GM21360 (cell line): ENCODE measurements around the gene ZFC3H1.
"Not testable (repeated sequence)": the region's sequence is repeated elsewhere in the genome, so short reads cannot be mapped to it uniquely, and the experiment has no call there.

Source experiments
- ATAC-seq: cut with Tn5 transposase; IDR thresholded peaks from one replicate; pipeline ENCODE4 v1.9.1; 2021; ENCODE audit warnings: mild to moderate bottlenecking, moderate library complexity; ENCODE audit not compliant: unreplicated experiment

The ZFC3H1 gene, protein sequence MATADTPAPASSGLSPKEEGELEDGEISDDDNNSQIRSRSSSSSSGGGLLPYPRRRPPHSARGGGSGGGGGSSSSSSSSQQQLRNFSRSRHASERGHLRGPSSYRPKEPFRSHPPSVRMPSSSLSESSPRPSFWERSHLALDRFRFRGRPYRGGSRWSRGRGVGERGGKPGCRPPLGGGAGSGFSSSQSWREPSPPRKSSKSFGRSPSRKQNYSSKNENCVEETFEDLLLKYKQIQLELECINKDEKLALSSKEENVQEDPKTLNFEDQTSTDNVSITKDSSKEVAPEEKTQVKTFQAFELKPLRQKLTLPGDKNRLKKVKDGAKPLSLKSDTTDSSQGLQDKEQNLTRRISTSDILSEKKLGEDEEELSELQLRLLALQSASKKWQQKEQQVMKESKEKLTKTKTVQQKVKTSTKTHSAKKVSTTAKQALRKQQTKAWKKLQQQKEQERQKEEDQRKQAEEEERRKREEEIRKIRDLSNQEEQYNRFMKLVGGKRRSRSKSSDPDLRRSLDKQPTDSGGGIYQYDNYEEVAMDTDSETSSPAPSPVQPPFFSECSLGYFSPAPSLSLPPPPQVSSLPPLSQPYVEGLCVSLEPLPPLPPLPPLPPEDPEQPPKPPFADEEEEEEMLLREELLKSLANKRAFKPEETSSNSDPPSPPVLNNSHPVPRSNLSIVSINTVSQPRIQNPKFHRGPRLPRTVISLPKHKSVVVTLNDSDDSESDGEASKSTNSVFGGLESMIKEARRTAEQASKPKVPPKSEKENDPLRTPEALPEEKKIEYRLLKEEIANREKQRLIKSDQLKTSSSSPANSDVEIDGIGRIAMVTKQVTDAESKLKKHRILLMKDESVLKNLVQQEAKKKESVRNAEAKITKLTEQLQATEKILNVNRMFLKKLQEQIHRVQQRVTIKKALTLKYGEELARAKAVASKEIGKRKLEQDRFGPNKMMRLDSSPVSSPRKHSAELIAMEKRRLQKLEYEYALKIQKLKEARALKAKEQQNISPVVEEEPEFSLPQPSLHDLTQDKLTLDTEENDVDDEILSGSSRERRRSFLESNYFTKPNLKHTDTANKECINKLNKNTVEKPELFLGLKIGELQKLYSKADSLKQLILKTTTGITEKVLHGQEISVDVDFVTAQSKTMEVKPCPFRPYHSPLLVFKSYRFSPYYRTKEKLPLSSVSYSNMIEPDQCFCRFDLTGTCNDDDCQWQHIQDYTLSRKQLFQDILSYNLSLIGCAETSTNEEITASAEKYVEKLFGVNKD (N-terminal part only)

DNA sequence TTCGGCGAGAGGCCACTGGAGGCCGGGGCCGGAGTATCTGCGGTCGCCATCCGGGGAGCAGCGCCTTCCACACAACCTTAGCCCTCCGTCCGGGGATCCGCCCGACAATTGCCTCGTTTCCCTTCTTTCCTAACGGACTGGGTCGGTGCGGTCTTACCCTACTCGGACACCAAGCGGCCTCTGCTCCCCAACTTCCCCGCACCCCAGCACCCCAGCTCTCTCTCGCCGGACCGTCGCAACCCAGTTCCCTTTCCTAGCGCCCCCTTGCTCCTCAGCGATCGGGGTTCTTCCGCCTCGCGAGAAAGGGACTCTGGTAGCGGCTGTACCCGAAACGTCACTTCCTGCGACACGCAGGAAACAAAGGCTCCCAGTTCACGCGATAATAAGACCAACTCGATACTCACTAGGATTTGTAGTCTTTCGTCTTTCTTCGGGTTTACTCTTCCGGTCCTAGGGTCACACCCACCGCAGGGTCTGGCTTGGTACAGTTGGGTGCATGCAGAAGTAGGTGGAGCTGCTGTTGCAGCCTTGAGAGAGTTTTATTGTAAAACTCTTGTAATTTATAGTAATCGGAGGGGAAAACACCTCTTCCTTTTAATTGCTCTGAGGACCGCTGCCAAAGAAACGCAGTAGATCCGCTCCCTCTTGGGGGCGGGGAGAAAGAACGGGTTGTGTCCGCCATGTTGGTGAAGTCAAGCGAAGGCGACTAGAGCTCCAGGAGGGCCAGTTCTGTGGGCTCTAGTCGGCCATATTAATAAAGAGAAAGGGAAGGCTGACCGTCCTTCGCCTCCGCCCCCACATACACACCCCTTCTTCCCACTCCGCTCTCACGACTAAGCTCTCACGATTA lies at the start of gene ZFC3H1, which contains the start of gene THAP2:
TSS of gene ZFC3H1 (minus strand) at position 288 of the 850 bp plus-strand sequence. CDS start at position 50, 238 bp downstream.
TSS of gene THAP2 (plus strand) at position 741 of the 850 bp plus-strand sequence. CDS start 209 bp downstream, outside the sequence.
- peak; percentile 90 for ATAC-seq

DNA sequence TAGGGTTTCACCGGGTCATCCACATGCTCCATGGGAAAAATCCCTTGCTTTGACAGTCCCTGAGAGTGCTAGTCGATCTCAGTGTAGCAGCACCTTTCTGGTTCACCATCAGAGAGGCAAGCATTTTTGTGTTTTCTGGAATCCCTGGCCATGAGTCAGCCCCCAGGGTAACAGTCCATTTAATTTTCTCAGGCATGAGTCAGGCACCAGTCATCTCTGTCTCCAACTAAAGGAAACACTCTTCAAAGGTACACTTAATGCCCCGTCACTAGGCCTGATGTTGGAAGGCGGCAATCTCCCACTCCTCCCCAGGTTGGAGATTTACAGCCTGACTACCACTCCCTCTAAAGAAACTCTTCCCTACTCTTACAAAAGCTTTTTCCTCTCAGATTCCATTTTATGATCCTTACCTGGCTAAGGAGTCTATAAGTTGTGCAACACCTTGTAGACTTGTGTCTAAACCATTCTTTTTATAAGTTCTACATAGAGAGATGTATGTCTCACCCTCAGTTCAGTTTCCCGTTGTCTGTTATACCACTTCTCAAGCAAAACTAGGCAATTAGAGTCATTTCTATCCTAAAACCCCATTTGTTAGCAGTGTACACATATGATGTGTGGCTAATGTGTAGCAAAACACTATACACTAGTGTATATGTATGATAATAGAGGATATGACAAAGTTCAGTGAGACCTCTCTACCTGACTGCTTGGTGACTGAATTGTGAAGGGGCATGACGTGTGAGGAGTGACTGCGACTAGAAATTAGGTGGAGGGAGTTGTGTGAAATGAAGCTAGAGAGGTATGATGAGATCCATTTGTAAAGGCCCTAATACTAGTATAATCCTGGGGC lies 46.9 kb upstream of the ZFC3H1 start:
- no peak for ATAC-seq

DNA sequence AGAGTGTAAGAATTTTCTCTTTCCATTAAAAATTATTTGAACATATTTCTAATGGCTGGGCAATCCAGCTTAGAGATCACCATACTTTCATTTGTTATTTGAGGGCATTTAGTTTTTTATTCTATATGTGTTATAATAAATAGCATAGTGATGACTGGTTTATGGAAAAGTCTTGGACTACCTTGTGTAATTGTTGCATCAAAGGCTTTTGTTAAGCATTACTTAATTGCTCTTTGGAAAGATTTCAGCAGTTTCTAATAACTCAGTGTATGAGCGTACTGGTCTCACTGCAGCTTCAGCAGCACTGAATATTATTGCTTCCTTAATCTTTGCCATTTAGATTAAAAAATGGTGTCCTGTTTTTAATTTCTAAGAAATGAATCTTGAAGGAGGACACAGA lies 45.0 kb upstream of the ZFC3H1 start:
- ATAC-seq: no peak

DNA sequence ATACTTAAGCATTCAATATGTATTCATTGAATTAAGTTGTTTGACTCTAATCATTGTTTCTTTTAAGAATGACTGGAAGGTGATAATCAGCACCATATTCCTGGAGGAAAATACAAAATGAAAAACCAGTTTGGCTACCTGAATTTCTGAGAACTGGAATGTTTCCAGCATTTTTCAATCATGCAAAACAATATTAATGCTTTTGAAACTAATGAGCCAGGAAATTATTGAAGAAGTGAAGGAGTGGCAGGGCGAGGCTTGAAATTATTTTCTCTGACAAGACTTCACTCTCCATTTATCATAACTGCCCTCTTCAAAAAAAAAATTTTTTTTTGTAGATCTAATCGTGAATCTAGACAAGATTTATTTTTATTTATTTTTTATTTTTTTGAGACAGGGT lies 41.3 kb upstream of the ZFC3H1 start:
- ATAC-seq: no peak

DNA sequence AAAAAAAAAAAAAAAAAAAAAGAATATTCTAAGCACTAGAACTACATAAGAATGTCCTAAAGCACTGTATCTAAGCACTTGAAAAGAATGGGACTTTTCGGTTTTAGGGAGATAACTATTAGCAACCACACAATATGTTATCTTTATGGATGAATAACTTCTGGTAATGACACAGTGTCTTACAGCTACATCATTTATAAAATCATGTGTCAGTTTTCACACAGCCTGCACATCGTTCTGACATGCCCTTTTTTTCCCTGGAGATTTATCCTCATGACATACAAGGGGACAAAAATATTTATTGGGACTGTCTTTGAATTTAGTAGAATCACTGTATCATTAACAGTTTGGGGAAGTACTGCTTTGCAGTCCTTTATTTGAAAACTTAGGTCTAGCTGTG lies 39.6 kb upstream of the ZFC3H1 start:
- no peak for ATAC-seq

DNA sequence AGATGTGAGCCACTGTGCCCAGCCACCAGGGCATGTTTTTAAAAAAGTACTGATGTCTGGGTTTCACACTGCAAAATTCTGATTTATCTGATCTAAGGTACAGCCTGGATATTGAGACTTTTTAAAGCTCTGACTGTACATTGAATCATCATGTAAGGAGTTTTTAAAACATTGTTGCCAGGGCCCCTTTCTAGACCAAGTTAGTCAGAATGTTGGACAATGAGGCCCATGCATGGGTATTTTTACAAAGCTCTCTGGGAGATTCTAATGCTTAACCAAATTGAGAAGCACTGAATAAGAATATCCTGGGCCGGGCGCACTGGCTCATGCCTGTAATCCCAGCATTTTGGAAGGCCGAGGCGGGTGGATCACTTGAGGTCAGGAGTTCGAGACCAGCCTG lies 38.9 kb upstream of the ZFC3H1 start:
- ATAC-seq: no peak

DNA sequence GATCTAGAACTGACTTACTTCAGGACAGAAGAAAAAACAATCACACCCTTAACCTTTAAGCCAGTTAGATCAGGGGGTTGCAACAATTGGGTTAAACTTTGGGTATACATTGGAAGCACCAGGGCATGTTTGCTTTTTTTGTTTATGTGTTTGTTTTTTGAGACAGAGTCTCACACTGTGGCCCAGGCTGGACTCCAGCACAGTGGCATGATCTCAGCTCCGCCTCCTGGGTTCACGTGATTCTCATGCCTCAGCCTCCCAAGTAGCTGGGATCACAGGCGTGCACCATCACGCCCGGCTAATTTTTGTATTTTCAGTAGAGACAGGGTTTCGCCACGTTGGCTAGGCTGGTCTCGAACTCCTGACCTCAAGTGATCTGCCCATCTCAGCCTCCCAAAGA lies 38.5 kb upstream of the ZFC3H1 start:
- not testable (repeated sequence) for ATAC-seq

DNA sequence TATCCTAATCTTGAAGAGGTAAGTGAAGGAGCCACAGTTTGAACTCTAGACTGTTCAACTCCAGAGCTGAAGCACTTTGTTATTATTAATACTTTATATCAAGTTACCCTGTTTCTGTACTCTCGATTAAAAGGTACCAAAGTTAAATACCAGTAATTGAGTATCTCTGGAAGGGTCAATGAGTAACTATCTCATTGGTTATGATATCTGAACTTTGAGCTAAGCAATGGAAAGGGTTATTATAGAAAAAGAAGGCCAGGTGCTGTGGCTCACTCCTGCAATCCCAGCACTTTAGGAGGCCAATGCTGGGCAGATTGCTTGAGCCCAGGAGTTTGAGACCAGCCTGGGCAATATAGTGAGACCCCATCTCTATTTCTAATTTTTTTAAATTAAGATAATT lies 32.1 kb upstream of the ZFC3H1 start:
- ATAC-seq: no peak

DNA sequence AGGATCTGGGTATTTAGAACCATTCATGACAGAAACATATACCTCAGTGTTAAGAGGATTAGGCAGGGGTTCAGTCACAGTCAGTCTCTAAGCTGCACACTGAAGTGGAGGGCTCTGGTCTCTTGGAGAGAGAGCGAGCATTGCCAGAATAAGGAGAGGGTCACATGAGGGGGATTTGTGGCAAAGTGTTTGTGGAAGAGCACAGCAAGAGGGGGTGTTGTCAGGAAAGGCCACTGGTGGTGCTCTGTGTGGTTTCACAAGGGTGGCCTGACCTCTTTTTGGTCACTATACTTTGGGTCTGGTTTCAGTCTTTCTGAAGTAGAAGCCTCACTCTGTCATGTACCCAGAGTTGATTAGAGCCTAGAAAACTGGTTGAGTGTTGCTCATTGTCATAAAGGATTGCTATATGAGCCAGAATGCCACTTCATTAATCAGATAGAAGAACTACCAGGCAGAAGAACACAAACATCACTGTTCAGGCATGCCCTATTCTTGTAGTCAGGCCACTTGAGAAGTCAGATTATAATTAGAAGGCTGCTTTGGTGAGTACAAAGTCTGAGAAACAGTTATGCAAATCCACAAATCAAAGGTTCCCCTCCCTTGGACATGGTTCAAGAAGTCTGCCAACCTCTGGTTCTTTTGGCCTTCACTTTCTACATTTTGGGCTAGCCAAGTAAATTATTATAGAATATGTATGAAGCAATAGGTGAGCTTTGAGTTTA lies 30.6 kb upstream of the ZFC3H1 start:
- ATAC-seq: peak; percentile 76

DNA sequence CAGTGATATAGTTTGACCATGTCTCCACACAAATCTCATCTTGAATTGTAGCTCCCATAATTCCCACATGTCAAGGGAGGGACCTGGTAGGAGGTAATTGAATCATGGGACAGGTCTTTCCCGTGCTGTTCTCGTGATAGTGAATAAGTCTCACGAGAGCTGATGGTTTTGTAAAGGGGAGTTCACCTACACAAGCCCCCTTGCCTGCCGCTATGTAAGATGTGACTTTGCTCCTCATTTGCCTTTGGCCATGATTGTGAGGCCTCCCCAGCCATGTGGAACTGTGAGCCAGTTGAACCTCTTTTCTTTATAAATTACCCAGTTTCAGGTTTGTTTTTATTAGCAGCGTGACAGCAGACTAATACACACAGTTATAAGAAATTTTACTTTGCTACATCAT lies 30.0 kb upstream of the ZFC3H1 start:
- ATAC-seq: peak; percentile 16

DNA sequence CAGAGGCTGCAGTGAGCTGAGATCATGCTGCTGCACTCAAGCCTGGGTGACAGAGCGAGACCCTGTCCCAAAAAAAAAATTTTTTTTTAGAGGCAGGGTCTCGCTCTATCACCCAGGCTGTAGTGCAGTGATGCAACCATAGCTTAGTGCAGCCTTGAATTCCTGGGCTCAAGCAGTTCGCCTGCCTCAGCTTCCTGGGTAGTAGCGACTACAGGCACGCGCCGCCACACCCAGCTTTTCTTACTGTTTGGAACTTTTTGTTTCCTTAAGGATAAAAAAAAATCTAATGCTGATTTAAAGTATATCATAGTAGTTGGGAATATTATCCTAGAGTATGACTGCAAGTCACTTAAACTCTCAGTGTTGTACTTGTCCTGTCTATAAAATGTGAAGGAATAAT lies 29.5 kb upstream of the ZFC3H1 start:
- no peak for ATAC-seq

DNA sequence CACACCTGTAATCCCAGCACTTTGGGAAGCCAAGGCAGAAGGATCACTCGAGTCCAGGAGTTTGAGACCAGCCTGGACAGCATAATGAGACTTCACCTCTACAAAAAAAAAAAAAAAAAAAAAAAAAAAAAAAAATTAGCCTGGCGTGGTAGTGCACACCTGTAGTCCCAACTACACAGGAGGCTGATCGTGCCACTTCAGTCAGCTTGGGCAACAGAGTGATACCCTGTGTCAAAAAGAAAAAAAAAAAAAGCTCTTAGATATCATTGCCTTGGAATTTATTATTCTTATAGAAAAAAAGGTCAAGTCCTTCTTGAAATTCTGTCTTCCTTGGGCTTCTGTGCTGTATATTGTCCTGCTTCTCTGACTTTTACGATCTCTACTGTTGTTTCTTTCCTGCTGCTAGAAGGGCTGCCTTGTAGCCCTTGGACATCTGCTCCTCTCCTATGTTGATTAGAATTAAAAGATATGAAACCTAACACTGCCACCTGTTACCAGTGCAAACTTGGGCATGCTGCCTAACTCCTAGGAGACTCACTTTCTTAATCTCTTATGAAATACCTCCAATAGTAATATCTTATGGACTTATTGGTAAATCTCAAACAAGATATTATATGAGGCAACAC lies 28.0 kb upstream of the ZFC3H1 start:
- no peak for ATAC-seq

DNA sequence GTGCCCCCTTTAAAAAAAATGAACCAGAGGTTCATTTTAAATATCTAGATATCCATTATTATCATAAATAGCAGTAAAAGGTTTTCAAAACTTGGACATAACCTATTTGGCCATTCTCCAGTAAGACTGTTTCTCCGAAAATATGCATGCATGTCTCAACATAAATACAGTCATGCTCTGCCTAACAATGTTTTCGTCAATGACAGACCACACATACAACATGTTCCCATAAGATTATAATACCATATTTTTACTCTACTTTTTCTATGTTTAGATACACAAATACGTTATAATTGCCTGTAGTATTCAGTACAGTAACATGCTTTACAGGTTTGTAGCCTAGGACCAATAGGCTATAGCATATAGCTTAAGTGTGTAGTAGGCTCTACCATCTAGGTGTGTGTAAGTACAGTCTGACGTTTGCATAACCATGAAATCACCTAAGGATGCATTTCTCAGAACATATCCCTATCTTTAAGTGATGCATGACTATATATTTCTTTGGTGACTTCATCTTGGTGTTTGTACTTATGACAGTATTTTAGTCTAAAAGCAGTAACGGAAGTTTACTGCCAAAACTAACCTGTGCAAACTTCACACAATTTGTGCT lies 25.4 kb upstream of the ZFC3H1 start:
- ATAC-seq: no peak

DNA sequence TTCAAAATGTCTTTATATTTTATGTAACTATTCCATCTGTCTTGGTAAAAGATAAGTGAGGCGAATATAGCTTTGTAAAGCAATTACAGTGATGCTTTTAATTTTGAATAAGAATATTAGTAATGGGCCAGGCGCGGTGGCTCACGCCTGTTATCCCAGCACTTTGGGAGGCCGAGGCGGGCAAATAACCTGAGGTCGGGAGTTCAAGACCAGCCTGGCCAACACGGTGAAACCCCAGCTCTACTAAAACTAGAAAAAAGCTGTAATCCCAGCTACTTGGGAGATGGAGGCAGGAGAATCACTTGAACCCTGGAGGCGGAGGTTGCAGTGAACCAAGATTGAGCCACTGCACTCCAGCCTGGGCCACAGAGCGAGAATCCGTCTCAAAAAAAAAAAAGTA lies 23.5 kb upstream of the ZFC3H1 start:
- not testable (repeated sequence) for ATAC-seq

DNA sequence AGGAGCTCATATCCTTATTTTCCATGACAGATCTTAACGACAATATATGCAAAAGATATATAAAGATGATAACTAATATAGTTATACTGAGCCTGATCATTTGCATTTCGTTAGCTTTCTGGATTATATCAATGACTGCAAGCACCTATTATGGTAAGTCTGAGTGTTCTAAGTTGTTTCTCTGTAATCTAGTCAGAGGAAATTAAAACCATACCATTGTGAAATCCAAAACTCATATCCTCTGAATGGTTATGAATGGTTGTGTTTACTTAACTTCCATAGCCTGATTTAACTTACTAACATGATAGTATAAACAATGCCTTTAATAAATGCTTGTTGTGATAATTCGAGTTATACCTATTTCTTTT lies 23.0 kb upstream of the ZFC3H1 start:
- no peak for ATAC-seq

DNA sequence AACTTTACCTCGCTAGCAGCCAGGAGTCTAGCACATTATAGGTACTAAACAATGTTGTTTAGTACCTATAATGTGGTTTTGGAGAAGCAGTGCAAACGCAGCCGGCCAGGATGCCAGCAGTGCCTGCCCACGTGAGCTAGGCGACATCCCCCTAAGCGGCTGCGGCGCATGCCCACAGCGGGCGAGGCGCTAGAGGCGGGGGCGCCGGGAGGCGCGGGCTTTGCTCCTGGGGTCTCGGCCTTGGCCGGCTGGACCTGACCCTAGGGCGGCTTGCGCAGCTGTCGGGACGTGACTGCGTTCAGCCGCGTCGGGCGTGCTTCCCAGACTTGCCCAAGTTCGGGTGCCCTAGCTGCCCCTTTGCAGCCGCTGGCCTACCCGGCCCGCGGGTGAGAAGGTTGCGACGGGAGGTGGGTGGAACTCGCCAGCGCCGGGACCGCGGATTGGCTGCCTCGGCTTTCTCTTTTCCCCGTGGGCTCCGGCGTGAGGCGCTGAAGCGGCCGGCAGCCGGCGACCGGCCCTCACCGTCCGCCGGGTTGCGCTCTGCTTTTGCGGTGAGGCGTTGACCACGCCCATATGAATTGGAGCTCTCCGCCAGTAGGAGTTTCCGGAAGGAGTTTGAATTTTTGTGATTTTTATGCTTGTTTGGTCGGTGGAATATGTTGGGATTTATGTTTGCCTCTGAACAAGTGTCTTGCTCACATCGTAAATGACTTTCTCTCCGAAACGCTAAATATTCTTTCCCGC lies 22.4 kb upstream of the ZFC3H1 start, which contains the start of gene TMEM19:
TSS of gene TMEM19 (plus strand) at position 169 of the 744 bp plus-strand sequence. CDS start 599 bp downstream, outside the sequence.
- ATAC-seq: peak; percentile 83
